ENCODE measurements around the gene SPAG7.
"Not testable (repeated sequence)": the region's sequence is repeated elsewhere in the genome, so short reads cannot be mapped to it uniquely, and the experiment has no call there.

The SPAG7 gene

DNA sequence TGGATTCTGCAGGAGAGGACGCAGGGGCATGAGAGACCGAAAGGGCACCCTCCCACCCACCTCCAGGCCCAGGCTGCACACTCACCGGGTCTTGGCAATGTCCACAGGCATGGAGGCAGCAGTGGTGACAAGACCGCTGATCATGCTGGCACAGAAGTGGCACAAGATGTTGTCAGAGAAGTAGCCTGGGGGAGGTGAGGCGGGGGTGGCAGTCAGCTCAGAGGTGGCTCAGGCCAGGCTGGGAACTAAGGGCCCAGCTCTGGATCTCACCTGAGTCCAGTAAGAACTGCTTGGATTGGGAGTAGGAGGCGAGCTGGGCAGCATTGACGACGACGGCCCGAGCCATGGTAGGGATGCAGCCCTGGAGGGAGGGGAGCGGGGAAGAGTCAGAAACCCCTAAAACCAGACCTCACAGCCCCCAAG is 29.5 kb downstream of the SPAG7 start:
- DNase-seq (ENCODE audit: low read depth) = no peak

DNA sequence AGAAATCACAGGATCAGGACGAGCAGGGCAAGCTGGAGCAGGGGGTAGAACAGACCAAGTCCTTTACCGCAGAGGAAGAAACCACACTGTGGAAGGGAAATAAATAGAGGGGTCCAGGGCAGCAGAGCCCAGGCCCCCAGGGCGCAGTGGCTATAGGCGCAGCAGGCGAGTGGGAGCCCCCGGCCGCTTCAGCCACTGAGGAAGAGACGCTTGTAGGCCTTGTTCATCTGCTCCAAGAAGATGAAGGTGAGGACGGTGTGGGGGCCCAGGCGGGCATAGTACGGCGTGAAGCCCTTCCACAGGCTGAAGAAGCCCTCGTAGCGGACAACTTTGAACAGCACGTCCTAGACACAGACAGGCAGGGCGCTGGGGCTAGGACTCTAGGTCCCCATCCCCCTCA is 30.1 kb downstream of the SPAG7 start:
- no peak for DNase-seq (ENCODE audit: low read depth)

DNA sequence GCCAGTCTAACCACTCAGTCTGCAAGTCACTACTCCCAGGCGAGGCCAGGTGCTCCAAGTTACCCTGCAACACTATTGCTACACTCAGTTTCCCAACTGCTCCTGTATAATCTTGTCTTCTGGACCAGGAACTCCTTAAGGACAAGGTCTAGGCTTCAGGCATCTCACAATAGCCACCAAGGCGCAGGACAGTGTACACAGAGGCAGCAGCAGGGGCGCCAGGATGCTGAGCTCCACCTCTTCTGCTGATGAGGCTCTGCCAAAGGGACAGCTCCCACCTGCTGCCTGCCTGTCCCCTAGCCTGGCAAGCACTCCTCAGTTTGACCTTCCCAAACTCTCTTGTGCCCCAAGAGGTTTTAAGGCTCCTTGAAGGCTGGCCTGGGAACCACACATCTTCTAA is 31.2 kb downstream of the SPAG7 start:
- no peak for DNase-seq (ENCODE audit: low read depth)

DNA sequence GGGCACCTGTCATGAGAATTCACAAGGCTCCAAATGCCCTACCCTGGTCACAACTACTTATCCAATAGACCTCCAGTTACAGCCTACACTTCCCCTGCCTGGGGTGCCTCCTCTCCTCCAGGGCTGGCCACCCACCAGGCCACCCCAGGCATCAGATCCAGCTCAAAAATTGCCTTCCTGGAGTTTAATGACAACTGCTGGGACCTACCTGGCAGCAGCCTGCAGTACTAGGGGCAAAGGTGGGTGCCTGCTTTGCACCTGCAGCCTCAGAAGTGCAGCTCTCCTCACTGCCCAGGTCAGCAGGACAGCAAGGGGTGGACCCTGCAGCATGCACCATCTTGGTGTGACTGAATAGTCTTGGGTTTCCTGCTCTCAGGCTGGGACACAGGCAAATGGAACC is 32.0 kb downstream of the SPAG7 start:
- no peak for DNase-seq (ENCODE audit: low read depth)

DNA sequence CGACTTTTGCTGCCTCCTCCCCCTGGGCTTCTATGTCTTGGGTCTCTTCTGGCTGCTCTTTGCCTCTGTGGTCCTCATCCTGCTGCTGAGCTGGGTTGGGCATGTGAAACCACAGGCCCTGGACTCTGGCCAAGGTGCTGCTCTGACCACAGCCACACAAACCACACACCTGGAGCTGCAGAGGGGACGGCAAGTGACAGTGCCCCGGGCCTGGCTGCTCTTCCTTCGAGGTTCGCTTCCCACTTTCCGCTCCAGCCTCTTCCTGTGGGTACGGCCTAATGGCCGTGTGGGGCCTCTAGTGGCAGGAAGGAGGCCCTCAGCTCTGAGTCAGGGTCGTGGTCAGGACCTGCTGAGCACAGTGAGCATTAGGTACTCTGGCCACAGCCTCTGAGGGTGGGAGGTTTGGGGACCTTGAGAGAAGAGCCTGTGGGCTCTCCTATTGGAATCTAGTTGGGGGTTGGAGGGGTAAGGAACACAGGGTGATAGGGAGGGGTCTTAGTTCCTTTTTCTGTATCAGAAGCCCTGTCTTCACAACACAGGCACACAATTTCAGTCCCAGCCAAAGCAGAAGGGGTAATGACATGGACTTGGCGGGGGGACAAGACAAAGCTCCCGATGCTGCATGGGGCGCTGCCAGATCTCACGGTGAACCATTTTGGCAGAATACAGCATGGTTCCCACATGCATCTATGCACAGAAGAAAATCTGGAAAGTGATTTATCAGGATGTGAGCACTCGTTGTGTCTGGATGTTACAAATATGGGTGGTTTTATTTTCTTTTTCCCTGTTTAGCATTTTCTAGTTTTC is 33.2 kb downstream of the SPAG7 start:
- no peak for DNase-seq (ENCODE audit: low read depth)

DNA sequence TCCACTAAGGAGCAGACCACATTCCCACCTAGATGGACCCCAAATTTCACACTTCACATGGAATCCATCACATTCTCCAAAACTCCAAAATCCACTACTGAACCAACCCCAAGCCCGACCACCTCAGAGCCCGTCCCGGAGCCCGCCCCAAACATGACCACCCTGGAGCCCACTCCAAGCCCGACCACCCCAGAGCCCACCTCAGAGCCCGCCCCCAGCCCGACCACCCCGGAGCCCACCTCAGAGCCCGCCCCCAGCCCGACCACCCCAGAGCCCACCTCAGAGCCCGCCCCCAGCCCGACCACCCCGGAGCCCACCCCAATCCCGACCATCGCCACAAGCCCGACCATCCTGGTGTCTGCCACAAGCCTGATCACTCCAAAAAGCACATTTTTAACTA is 34.0 kb downstream of the SPAG7 start:
- DNase-seq (ENCODE audit: low read depth) = no peak

DNA sequence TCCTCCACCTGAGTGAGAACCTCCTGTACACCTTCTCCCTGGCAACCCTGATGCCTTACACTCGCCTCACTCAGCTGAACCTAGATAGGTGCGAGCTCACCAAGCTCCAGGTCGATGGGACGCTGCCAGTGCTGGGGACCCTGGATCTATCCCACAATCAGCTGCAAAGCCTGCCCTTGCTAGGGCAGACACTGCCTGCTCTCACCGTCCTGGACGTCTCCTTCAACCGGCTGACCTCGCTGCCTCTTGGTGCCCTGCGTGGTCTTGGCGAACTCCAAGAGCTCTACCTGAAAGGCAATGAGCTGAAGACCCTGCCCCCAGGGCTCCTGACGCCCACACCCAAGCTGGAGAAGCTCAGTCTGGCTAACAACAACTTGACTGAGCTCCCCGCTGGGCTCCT is 34.9 kb downstream of the SPAG7 start:
- DNase-seq (ENCODE audit: low read depth) = no peak

DNA sequence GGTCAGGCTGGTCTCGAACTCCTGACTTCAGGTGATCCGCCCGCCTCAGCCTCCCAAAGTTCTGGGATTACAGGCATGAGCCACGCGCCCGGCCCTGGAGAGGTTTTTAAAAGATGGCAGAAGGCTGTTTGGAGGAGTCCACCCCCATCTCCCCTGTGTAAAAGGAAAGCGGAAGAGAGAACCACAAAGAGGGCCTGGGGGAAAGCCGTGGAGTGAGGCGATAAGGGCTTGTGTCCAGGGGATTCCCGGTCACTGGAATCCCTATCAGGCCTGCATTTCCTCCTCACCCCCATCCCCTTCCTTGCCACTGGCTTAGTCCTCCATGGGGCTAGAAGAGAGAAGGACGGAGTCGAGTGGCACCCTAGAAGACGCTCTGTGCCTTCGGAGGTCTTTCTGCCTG is 35.7 kb downstream of the SPAG7 start, which contains the start of gene GP1BA:
GP1BA (plus strand) TSS at position 315 of the 400 bp plus-strand sequence. CDS start 328 bp downstream, outside the sequence.
- no peak for DNase-seq (ENCODE audit: low read depth)

DNA sequence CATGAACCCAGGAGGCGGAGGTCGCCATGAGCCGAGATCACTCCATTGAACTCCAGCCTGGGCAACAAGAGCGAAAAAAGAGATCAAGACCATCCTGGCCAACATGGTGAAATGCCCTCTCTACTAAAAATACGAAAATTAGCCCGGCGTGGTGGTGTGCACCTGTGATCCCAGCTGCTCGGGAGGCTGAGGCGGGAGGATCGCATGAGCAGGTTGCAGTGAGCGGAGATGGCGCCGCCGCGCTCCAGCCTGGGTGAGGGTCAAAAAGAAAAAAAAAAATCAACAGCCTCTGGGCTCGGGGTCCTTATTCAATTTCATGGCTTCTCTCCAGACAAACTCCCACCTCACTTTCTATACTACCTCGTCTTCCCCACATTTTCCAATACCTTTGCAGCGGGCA is 38.7 kb downstream of the SPAG7 start:
- no peak for DNase-seq (ENCODE audit: low read depth)

DNA sequence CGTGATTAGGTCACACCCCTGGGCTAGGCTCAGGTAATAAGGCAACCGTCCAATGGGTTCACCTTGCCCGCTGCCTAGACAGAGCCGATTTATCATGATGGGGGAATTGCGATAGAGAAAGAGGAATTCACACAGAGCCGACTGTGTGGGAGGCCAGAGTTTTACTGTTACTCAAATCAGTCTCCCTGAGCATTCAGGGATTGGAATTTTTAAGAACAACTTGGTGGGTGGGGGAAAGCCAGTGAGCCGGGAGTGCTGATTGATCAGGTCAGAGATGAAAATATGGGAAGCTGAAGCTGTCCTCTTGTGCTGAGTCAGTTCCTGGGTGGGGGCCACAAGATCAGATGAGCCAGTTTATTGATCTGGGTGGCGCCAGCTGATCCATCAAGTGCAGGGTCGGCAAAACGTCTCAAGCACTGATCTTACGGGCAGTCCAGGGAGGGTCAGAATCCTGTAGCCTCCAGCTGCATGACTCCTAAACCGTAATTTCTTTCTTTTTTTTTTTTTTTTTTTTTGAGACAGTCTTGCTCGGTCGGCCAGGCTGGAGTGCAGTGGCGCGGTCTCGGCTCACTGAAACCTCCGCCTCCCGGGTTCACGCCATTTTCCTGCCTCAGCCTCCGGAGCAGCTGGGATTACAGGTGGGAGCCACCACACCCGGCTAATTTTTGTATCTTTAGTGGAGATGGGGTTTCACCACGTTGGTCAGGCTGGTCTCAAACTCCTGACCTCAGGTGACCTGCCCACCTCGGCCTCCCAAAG is 40.9 kb downstream of the SPAG7 start:
- DNase-seq (ENCODE audit: low read depth) = not testable (repeated sequence)

DNA sequence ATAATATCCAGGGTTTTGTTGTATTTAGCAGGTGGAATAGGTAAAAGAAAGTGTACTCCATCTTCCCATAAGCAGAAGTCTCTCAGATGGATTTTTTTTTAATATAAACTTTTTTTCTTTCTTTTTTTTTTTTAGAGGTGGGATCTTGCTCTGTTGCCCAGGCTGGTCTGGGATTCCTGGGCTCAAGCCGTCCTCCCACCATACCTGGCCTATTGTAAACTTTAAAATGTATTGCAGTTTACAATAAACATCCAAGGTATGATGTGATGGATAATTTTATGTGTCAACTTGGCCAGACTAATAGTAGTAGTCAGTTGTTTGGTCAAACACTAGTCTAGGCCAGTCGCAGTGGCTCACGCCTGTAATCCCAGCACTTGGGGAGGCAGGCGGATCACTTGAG is 46.3 kb downstream of the SPAG7 start:
- no peak for DNase-seq (ENCODE audit: low read depth)

DNA sequence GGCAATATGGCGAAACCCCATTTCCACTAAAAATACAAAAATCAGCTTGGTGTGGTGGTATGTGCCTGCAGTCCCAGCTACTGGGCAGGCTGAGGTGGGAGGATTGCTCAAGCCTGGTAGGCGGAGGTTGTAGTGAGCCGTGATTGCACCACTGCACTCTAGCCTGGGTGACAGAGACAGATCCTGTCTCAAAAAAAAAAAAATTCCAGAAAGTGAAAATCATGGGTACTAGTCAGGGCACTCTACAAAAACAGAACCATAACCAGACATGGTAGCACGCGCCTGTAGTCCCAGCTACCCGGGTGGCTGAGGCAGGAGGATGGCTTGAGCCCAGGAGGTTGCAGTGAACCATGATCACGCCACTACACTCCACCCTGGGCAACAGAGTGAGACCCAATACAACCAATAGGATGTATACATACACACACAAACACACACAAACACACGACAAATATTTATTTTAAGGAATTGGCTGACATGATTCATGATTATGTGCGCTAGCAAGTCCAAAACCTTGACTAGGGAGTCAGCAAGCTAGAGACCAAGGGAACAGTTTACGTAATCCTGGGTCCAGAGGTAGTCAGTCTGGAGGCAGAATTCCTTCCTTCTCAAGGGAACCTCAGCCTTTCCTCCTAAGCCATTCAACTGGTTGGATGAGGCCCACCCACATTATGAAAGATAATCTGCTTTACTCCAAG is 47.1 kb downstream of the SPAG7 start:
- DNase-seq (ENCODE audit: low read depth) = peak; percentile 50

DNA sequence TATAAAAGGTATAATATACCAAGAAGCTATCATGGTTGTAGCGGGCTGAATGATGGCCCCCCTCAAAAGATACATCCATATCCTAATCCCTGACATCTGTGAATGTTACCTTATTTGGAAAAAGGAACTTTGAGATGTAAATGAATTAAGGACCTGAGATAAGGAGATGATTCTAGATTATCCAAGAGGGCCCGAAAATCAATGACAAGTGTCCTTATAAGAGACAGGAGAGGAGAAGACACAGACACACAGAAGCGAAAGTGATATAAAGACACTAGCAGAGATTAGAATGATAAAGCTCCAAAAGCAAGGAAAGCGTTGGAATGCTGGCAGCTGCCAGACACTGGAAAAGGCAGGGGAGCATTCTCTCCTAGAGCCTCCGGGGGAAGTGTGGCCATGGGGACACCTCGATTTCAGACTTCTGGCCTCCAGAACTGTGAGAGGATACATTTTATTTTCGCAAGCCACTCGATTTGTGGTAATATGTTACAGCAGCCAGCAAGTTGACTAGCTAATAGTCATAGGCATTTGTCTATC is 48.0 kb downstream of the SPAG7 start:
- DNase-seq (ENCODE audit: low read depth) = no peak

DNA sequence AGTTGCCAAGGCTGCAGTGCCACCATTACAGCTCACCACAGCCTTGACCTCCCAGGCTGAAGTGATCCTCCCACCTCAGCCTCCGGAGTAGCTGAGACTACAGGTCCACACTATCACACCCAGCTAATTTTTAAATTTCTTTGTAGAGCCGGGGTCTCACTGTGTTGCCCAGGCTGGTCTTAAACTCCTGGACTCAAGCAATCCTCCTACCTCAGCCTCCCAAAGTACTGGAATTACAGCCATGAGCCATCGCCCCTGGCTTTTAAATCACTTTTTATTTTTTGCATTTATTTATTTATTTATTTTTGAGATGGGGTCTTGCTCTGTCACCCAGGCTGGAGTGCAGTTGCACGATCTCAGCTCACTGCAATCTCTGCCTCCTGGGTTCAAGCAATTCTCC is 53.1 kb downstream of the SPAG7 start:
- not testable (repeated sequence) for DNase-seq (ENCODE audit: low read depth)

DNA sequence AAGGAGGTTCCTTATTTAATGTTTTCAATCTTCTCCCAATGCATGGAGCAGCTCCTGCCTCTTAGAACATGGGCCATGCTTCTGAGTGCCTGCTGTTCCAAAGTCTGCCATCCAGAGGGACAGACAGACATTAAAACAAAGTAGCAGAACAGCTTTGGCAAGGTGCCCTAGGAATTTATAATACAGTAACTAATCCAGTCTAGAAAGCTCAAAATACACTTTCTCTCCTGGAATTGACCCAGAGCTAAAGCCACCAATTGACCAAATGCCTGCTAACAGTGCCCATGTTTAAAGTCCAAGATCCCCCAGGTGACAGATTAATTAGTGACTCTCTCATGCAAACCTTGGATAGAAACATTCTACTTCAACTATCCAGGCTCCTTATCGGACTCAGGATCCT is 53.6 kb downstream of the SPAG7 start:
- DNase-seq (ENCODE audit: low read depth) = no peak
